ENCODE data around the gene CYP4X1.
"Not testable (repeated sequence)": the region's sequence is repeated elsewhere in the genome, so short reads cannot be mapped to it uniquely, and the experiment has no call there.

CYP4X1 gene

GRCh38 chr1:47023268-47024140, at the start of gene CYP4X1:
Gene CYP4X1, plus strand, starts transcription at chr1:47023669. Its CDS starts 149 bp downstream, at chr1:47023818.
- no peak for DNase-seq

- no peak for DNase-seq
Measured at GRCh38 chr1:46983166-46983829, 40.2 kb upstream of the CYP4X1 start.

GRCh38 chr1:46983830-46984586, 39.5 kb upstream of the CYP4X1 start:
- no peak for DNase-seq

- not testable (repeated sequence) for DNase-seq
Measured at GRCh38 chr1:46990541-46990940, 32.9 kb upstream of the CYP4X1 start.

- DNase-seq: peak; percentile 3
Measured at GRCh38 chr1:46991083-46991923, 32.2 kb upstream of the CYP4X1 start.

- DNase-seq: no peak
Measured at GRCh38 chr1:46996659-46997281, 26.7 kb upstream of the CYP4X1 start.

GRCh38 chr1:47002211-47002610, 21.3 kb upstream of the CYP4X1 start:
- no peak for DNase-seq

GRCh38 chr1:47003896-47004403, 19.5 kb upstream of the CYP4X1 start:
- DNase-seq: no peak

GRCh38 chr1:47006437-47006836, 17.0 kb upstream of the CYP4X1 start:
- DNase-seq: not testable (repeated sequence)

GRCh38 chr1:47013293-47013692, 10.2 kb upstream of the CYP4X1 start:
- no peak for DNase-seq

GRCh38 chr1:47021070-47021469, 2.4 kb upstream of the CYP4X1 start:
- DNase-seq: no peak

GRCh38 chr1:47024141-47024801, 802 bp downstream of the CYP4X1 start:
- DNase-seq: no peak

GRCh38 chr1:47030170-47030805, 6.8 kb downstream of the CYP4X1 start:
- no peak for DNase-seq

GRCh38 chr1:47031059-47031458, 7.6 kb downstream of the CYP4X1 start:
- DNase-seq: no peak

GRCh38 chr1:47031585-47031984, 8.1 kb downstream of the CYP4X1 start:
- no peak for DNase-seq

GRCh38 chr1:47036764-47037163, 13.3 kb downstream of the CYP4X1 start:
- no peak for DNase-seq

- no peak for DNase-seq
Measured at GRCh38 chr1:47059376-47059775, 35.9 kb downstream of the CYP4X1 start.

GRCh38 chr1:47067097-47067594, 43.7 kb downstream of the CYP4X1 start, which contains the start of gene CYP4Z1:
Gene CYP4Z1, plus strand, starts transcription at chr1:47067231. Its CDS starts 260 bp downstream, at chr1:47067491.
- DNase-seq: no peak

GRCh38 chr1:47069080-47069479, 45.6 kb downstream of the CYP4X1 start:
- not testable (repeated sequence) for DNase-seq

- not testable (repeated sequence) for DNase-seq
Measured at GRCh38 chr1:47069509-47069908, 46.0 kb downstream of the CYP4X1 start.

All from NCI-H524 treated with DMSO at 0.1 percent for 48 hours (cell line).